Testis (tissue), 3 donors: ENCODE data around the gene HK3. TPM values are rescaled to one million over a fixed set of nuclear protein-coding genes. Genes with fewer than 3 reads are reported as not detected.

ENCODE experiments used
- DNase-seq: peaks from one replicate; pipeline ENCODE4 v3.0.0-alpha.2; 2019
- H3K27ac ChIP-seq, 2 donors: fragments of 200-600 bp; sonication (generic); one replicate each; pipeline ENCODE4 v1.5.1; 2019
- H3K27me3 ChIP-seq: fragments of 200-600 bp; sonication (generic); one replicate; pipeline ENCODE4 v1.5.1; 2019
- H3K36me3 ChIP-seq: fragments of 200-600 bp; sonication (generic); one replicate; pipeline ENCODE4 v1.5.1; 2017; ENCODE audit warnings: low read depth; ENCODE audit errors: missing control alignments
- H3K4me1 ChIP-seq: fragments of 200-600 bp; sonication (generic); one replicate; pipeline ENCODE4 v1.5.1; 2019
- H3K4me3 ChIP-seq, 2 donors: fragments of 200-600 bp; sonication (generic); one replicate each; pipeline ENCODE4 v1.5.1; 2017 to 2019
- H3K9me3 ChIP-seq: fragments of 200-600 bp; sonication (generic); one replicate; pipeline ENCODE4 v1.5.1; 2017
- CTCF ChIP-seq, 3 experiments: fragments of 450-650 bp in 2 of 3; fragments of 200-600 bp in 1 of 3; sonication (generic) in 1 of 3; IDR thresholded peaks; one replicate each; pipeline ENCODE4 v1.5.1; 2016 to 2019; ENCODE audit warnings: antibody characterized with exemption in 3 of 3, mild to moderate bottlenecking in 2 of 3, moderate library complexity in 1 of 3
- POLR2A ChIP-seq: fragments of 450-650 bp; IDR thresholded peaks from one replicate; pipeline ENCODE4 v1.6.1; 2017; ENCODE audit warnings: antibody characterized with exemption, mild to moderate bottlenecking, moderate library complexity
- WGBS, 2 donors: methylation state at CpG; one replicate each; pipeline ENCODE4 v1.1.5; 2018; 5-methylcytosine and 5-hydroxymethylcytosine counted together
- intact Hi-C: fragments of 100-400 bp; cut with DNase I; formaldehyde crosslinking; loops from one replicate; pipeline ENCODE4 v1.15.1; 2023; ENCODE audit warnings: low total_unique reads
- polyA plus RNA-seq: library from polyadenylated mRNA; stranded (reverse); fragments of 350-450 nt; fragmentation: Illumina TruSeq; extraction: RNeasy Lipid Tissue Mini Kit (QIAGEN cat#74804); gene quantifications from one replicate; pipeline ENCODE4 v1.2.3, GENCODE V29; 2014; ENCODE audit warnings: low read depth, low replicate concordance; ENCODE audit not compliant: insufficient read depth
- total RNA-seq, 2 donors: library from RNA; depleted of rRNA; stranded (reverse); fragments of >200 nt; gene quantifications; one replicate each; pipeline ENCODE4 v1.2.3, GENCODE V29; 2016

Gene HK3
- total and polyA plus RNA-seq, 3 donors from 2014 or later: 6.3 to 10.9 (median 6.4) TPM

GRCh38 chr5:176906126-176906525 is 7.0 kb upstream of the HK3 start:
- Histone ChIP-seq H3K9me3 (no peaks in the 10 kb centered on the region), H3K27me3 (no peaks in the 10 kb centered on the region), H3K27ac (no peak overlapping the region), H3K36me3 (no peaks in the 10 kb centered on the region), H3K4me1 (no peaks in the 10 kb centered on the region), H3K4me3 (no peak overlapping the region)
- no peak for DNase-seq
- TF ChIP-seq CTCF (IDR thresholded peaks at IDR 0.05) (no peak), POLR2A (no peak)
- intact Hi-C loops: no loop called here
- WGBS, 2 donors: 83 to 100% methylated on average over 1 of the region's 1 CpG

GRCh38 chr5:176904276-176904675 is 5.1 kb upstream of the HK3 start:
- intact Hi-C loops: no loop called here
- TF ChIP-seq CTCF (IDR thresholded peaks at IDR 0.05) (no peak), POLR2A (no peak)
- no peak overlapping the region for H3K27ac ChIP-seq
- H3K9me3 ChIP-seq: no peaks in the 10 kb centered on the region
- H3K27me3 ChIP-seq: no peaks in the 10 kb centered on the region
- no peaks in the 10 kb centered on the region for H3K4me1 ChIP-seq
- no peak overlapping the region for H3K4me3 ChIP-seq
- no peak for DNase-seq
- H3K36me3 ChIP-seq: no peaks in the 10 kb centered on the region
- WGBS, 2 donors: 84 to 89% methylated on average over 3 of the region's 3 CpGs

- WGBS, 2 donors: 88 to 89% methylated on average over 5 of the region's 5 CpGs
- H3K4me3 ChIP-seq: no peak overlapping the region
- TF ChIP-seq CTCF (IDR thresholded peaks at IDR 0.05) (no peak), POLR2A (no peak)
- DNase-seq: no peak
- no peaks in the 10 kb centered on the region for H3K27me3 ChIP-seq
- no peaks in the 10 kb centered on the region for H3K36me3 ChIP-seq
- intact Hi-C loops: no loop called here
- no peaks in the 10 kb centered on the region for H3K4me1 ChIP-seq
- no peaks in the 10 kb centered on the region for H3K9me3 ChIP-seq
- no peak overlapping the region for H3K27ac ChIP-seq
Measured at GRCh38 chr5:176902911-176903664, 3.9 kb upstream of the HK3 start.

- no peaks in the 10 kb centered on the region for H3K9me3 ChIP-seq
- 82 to 90% methylated on average over 6 of the region's 6 CpGs for WGBS, 2 donors
- H3K27me3 ChIP-seq: no peaks in the 10 kb centered on the region
- intact Hi-C loops: no loop called here
- H3K36me3 ChIP-seq: no peaks in the 10 kb centered on the region
- H3K27ac ChIP-seq: no peak overlapping the region
- TF ChIP-seq POLR2A: no peak
- H3K4me3 ChIP-seq: no peak overlapping the region
- DNase-seq: no peak
- no peaks in the 10 kb centered on the region for H3K4me1 ChIP-seq
Measured at GRCh38 chr5:176902102-176902814, 3.1 kb upstream of the HK3 start.

GRCh38 chr5:176901260-176902101 is 2.3 kb upstream of the HK3 start:
- 83 to 89% methylated on average over 12 of the region's 12 CpGs for WGBS, 2 donors
- DNase-seq: no peak
- intact Hi-C loops: no loop called here

More at GRCh38 chr5:176901260-176902101, 2.3 kb upstream of the HK3 start:
- Histone ChIP-seq H3K27me3 (no peaks in the 10 kb centered on the region), H3K36me3 (no peaks in the 10 kb centered on the region), H3K9me3 (no peaks in the 10 kb centered on the region), H3K4me3 (no peak overlapping the region), H3K27ac (no peak overlapping the region), H3K4me1 (no peaks in the 10 kb centered on the region)
- no peak for TF ChIP-seq CTCF (IDR thresholded peaks at IDR 0.05)
- TF ChIP-seq POLR2A: no peak
